Stimulated activated naive CD8-positive, alpha-beta T cell treated with anti-CD3 and anti-CD28 coated beads, Interleukin-15, Interleukin-2, amounts not matched to agents 100 ng/mL and 50 ng/mL, for 24 hours (primary cell): ENCODE results near the gene STAT4.
"Not testable (repeated sequence)": the region's sequence is repeated elsewhere in the genome, so short reads cannot be mapped to it uniquely, and the experiment has no call there.

Experiments
- H3K27ac Mint-ChIP-seq: one replicate; pipeline ENCODE4 v1.8.0; 2021; ENCODE audit warnings: mild to moderate bottlenecking, mixed read lengths
- H3K27me3 Mint-ChIP-seq: one replicate; pipeline ENCODE4 v1.8.0; 2021; ENCODE audit warnings: mixed read lengths
- H3K36me3 Mint-ChIP-seq: one replicate; pipeline ENCODE4 v1.8.0; 2021; ENCODE audit warnings: low read depth, mixed read lengths
- H3K4me1 Mint-ChIP-seq: one replicate; pipeline ENCODE4 v1.8.0; 2021; ENCODE audit warnings: low read depth, mixed read lengths
- H3K4me3 Mint-ChIP-seq: one replicate; pipeline ENCODE4 v1.8.0; 2021; ENCODE audit warnings: mild to moderate bottlenecking, mixed read lengths
- H3K9me3 Mint-ChIP-seq: one replicate; pipeline ENCODE4 v1.8.0; 2021; ENCODE audit warnings: mixed read lengths

The STAT4 gene

DNA sequence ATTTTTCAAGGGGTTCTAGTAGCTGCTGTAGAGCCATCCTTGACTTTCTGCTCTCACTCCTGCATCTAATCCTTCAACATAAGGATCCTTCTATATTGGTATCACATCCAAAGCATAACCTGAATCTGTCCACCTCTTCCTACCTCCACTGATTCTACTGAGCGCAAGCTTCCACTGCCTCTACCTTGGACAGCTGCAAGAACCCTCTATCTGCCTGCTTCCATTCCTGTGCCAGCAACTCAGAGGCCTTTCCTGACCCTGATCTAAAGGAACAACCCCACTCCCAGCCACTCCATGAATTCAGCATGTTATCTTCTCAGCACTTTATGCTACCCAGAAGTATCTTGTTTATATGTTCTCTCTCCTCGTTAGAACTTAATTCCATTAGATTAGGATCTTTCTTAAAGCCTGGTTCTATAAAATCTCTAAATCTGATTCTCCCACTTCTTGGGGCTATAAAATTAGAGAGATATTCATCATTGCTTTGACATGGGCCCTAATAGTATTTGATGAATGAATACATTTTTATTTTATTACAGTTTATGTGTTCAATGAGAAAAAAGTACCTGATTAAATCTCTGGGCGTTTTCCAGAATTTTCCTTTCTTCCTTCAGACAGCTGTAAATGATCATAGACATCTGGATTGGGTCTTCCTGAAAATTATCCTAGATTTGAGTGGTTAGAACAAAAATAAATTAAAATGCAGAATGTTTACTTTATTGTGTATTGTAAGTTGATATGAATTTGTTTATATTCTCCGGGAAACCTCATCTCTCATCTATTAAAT lies 143.6 kb downstream of the STAT4 start:
- Mint-ChIP-seq H3K27ac (peak overlapping the region; percentile 41), H3K4me3 (no peak overlapping the region), H3K36me3 (peaks cover 93% of the 10 kb centered on the region), H3K27me3 (no peaks in the 10 kb centered on the region), H3K4me1 (peaks cover 75% of the 10 kb centered on the region), H3K9me3 (peaks cover 13% of the 10 kb centered on the region)

DNA sequence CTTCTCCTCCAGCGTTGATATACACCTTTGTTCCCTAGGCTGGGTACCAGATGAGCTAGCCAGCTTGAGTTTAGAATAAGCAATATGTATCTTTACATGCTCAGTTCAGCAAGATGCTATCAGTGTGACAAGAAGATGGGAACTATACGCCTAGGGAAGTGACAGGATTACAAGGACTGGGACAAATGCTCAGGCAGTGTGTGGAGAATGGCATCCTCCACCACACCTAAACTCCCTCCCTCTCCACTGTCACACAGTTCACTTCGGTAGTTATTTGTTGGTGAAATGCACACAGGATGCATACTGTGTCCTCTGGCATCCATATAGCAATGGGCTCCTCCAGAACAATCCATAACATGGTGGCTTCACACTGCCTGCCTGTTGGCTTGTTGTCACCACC lies 144.5 kb downstream of the STAT4 start:
- H3K4me3 Mint-ChIP-seq, result no peak overlapping the region
- H3K4me1 Mint-ChIP-seq, result peaks cover 77% of the 10 kb centered on the region
- H3K9me3 Mint-ChIP-seq, result peaks cover 13% of the 10 kb centered on the region
- peaks cover 97% of the 10 kb centered on the region for H3K36me3 Mint-ChIP-seq
- no peak overlapping the region for H3K27ac Mint-ChIP-seq
- H3K27me3 Mint-ChIP-seq, result no peaks in the 10 kb centered on the region

DNA sequence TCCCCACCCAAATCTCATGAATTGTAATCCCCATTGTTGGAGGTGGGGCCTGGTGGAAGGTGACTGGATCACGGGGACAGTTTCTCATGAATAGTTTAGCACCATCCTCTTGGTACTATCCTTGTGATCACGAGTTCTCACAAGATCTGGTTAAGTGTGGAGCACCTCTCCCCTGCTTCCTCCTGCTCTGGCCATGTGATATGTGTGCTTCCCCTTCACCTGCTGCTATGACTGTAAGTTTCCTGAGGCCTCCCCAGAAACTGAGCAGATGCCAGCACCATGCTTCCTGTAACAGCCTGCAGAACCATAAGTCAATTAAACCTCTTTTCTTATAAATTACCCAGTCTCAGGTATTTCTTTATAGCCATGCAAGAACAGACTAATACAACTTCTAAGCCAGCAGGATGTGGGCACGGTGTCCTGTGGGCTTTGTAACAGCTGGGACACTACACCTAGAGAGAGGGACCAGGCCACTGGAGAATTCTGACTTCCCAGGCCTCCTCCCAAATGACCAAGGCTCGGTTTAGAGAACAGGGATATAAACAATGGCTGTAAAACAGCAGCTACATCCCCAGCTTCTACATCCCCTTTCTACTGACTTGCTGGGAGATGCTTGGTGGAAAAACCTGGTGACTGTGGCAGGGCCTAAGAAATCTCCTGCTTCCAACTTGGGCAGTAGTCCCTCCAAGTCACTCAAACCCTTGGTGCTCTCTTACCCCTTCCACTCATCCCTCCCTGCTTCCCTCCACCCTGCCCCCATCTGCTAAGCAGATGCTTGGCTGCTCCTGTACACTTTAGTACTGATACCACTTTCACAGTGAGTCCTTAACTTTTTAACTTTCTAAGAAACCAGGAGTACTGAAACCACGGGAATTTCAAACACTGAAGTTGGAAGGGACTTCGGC lies 147.1 kb downstream of the STAT4 start:
- Mint-ChIP-seq H3K27ac (peak overlapping the region; percentile 61), H3K27me3 (no peaks in the 10 kb centered on the region), H3K4me3 (no peak overlapping the region), H3K36me3 (peaks cover 100% of the 10 kb centered on the region), H3K4me1 (peaks cover 65% of the 10 kb centered on the region), H3K9me3 (peaks cover 13% of the 10 kb centered on the region)

DNA sequence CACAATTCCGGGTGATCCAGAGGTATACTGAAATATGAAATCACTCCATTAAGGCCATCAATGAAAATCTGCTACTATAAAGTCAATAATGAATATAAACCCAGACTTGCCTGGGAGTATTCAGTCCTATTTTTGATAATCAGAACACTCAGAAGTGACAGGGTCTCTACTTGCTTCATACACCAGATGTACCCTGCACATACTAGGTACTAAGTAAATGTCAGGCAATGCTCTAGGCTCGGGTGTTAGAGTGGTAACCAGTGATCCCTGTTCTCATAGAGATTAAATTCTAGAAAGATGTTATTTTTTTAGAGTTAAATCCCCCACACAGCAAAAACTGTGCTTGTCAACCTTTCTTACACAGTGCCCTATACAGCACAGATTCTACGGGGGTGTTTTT lies 149.2 kb downstream of the STAT4 start:
- H3K36me3 Mint-ChIP-seq, result peaks cover 98% of the 10 kb centered on the region
- H3K4me1 Mint-ChIP-seq, result peaks cover 59% of the 10 kb centered on the region
- no peak overlapping the region for H3K4me3 Mint-ChIP-seq
- no peaks in the 10 kb centered on the region for H3K27me3 Mint-ChIP-seq
- peak overlapping the region; percentile 22 for H3K27ac Mint-ChIP-seq
- peaks cover 18% of the 10 kb centered on the region for H3K9me3 Mint-ChIP-seq

DNA sequence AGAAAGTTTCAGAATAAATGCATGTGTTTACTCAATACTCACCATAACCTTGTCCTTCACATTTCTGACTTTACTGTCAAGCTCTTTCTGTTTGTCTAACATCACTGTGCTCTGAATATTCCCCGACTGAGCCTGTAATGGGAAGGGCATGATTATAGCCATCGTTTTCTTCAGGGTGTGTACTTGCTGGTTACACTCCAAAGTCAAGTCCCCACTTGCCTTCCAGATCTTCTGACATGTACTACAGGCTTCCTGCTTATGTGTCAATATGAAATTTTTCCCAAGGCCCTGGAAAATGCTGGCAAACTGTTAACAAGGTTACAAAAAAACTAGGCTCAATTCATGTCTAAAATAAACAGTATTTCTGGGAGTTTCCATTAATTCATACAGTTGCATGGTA lies 149.8 kb downstream of the STAT4 start:
- no peaks in the 10 kb centered on the region for H3K27me3 Mint-ChIP-seq
- H3K27ac Mint-ChIP-seq, result peak overlapping the region; percentile 22
- H3K4me1 Mint-ChIP-seq, result peaks cover 57% of the 10 kb centered on the region
- peaks cover 98% of the 10 kb centered on the region for H3K36me3 Mint-ChIP-seq
- H3K4me3 Mint-ChIP-seq, result no peak overlapping the region
- H3K9me3 Mint-ChIP-seq, result peaks cover 21% of the 10 kb centered on the region

DNA sequence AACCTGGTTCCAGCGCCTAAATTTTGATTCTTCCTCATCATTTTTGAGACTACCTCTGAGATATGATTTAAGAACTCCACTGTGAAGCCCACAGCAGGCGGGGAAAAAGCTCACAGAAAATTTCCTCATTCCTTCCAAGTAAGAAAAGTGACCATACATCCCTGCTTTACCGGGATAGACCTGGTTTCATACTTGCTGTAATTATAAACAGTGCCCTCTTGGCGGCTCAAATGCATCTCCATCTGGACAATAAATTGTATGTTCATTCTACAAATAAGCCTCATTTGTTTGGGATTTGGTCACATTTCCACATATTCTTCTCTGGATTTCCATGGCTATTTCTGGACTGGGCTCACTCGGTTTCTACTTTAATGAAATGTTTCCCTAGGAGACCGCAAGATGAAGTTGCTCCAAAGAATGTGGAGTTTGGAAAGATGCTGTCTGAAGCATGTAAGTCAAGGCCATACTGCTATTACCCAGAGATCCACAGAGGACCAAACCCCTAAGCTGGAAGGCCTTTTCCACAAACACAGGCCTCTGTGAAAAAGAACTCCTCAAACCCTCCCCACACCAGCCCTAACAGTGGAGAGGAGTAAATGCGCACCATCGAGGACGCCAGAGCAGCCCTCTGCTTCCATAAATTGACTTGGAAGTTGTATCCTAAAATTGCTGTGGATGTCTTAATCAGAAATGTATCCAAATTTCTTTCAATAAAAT lies 150.7 kb downstream of the STAT4 start:
- peaks cover 98% of the 10 kb centered on the region for H3K36me3 Mint-ChIP-seq

DNA sequence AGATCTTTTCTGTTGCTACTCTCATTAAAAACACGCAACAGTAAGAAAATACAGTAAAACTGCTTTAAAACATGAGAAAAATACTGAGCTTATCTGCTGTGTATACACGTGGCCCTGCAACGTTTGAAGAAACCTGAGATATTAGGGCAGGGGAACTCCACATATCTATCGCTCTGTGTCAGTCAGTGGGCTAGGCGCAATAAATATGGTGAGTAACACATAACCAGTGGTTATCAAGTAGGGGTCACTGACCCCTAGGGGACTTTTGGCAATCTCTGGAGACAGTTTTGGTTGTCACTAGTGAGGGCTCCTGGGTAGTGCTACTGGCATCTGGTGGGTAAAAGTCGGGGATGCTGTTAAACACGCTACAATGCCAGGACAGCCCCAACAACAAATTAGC lies 151.7 kb downstream of the STAT4 start:
- H3K4me1 Mint-ChIP-seq, result peaks cover 59% of the 10 kb centered on the region

More for the DNA sequence above, 150.7 kb downstream of the STAT4 start:
- no peak overlapping the region for H3K27ac Mint-ChIP-seq
- peaks cover 63% of the 10 kb centered on the region for H3K4me1 Mint-ChIP-seq
- no peak overlapping the region for H3K4me3 Mint-ChIP-seq
- no peaks in the 10 kb centered on the region for H3K27me3 Mint-ChIP-seq
- peaks cover 29% of the 10 kb centered on the region for H3K9me3 Mint-ChIP-seq

DNA sequence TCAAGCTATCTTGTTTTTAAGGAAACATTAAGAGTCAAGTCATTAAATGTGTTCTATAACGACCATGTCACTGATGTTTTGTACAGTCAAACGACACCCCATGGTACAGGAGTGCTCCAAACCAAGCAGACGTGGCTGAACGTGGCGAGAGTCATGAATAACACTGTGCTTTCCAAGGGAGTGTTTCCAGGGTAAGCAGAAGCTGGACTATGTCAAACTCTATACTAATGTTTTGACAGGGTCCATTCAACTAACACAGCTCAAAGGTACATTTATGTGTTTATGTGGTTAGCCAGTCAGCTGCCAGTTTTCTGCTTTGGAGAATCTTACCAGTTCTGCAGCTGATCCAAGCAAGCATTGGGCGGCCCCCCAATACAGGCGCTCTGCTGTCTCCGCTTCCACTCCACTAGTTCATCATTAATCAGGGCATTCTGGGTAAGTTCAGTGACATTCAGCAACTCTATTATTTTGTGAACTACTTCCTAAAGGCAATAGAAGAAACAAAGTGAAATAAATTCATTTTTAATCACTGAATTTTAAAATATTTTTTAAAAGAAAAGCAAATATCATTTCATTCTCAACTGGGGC lies 153.2 kb downstream of the STAT4 start:
- H3K27me3 Mint-ChIP-seq, result no peaks in the 10 kb centered on the region
- peaks cover 61% of the 10 kb centered on the region for H3K4me1 Mint-ChIP-seq
- peaks cover 21% of the 10 kb centered on the region for H3K9me3 Mint-ChIP-seq
- no peak overlapping the region for H3K4me3 Mint-ChIP-seq
- peaks cover 95% of the 10 kb centered on the region for H3K36me3 Mint-ChIP-seq
- H3K27ac Mint-ChIP-seq, result peak overlapping the region; percentile 27

More for the DNA sequence above, 151.7 kb downstream of the STAT4 start:
- Mint-ChIP-seq H3K4me3 (no peak overlapping the region), H3K9me3 (peaks cover 25% of the 10 kb centered on the region), H3K27me3 (no peaks in the 10 kb centered on the region), H3K36me3 (peaks cover 97% of the 10 kb centered on the region), H3K27ac (peak overlapping the region; percentile 36)

DNA sequence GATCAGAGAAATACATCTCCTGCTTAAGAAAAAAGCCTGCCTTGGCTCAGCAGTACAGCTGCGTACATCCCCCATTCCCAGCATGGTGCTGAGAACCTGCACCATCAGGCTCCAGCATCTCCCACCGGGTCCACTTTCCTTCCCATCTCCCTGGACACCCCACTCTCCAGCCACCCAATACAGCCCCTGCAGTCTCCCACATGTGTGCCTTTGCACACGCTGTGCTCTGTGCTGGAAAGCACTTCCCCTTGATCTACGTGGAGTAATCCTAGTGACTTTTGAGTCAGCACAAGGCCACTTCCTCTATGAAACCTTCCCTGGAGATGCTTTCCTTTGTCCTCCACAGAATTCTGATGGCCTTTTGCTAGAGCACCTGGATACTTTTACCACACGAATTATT lies 153.8 kb downstream of the STAT4 start:
- Mint-ChIP-seq H3K27me3 (no peaks in the 10 kb centered on the region), H3K4me1 (peaks cover 57% of the 10 kb centered on the region), H3K9me3 (peaks cover 21% of the 10 kb centered on the region), H3K4me3 (no peak overlapping the region), H3K36me3 (peaks cover 95% of the 10 kb centered on the region), H3K27ac (peak overlapping the region; percentile 27)

DNA sequence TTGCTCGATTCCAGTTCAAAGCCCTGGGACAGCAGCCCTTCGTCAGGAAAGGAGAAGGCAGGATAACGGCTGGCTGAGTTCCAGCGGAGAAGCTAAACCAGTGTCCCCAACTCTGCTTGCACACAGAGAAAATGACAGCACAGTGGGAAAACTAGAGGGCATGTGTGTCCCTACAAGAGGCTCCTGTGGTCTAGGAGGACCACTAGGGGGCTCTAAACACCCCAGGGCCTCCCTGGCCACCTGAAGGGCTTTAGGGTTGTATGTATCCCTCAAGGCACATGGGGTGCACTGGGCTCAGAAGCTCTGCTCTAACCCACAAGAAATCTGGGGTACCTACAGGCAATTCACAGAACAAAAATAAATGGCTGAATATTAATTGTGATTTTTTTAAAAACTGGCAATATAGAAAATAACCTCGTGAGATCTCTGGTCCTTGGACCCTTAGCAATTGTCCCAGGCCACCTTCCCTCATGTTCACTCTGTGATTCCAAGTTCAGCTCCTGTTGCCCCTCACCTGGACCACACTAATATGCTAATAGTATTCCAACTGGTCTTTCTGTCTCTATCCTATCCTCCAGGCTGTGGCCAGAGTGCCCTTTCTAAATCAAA lies 154.4 kb downstream of the STAT4 start:
- no peak overlapping the region for H3K4me3 Mint-ChIP-seq
- H3K27me3 Mint-ChIP-seq, result no peaks in the 10 kb centered on the region
- H3K36me3 Mint-ChIP-seq, result peaks cover 95% of the 10 kb centered on the region
- H3K27ac Mint-ChIP-seq, result peak overlapping the region; percentile 27
- H3K4me1 Mint-ChIP-seq, result peaks cover 54% of the 10 kb centered on the region
- H3K9me3 Mint-ChIP-seq, result peaks cover 21% of the 10 kb centered on the region

DNA sequence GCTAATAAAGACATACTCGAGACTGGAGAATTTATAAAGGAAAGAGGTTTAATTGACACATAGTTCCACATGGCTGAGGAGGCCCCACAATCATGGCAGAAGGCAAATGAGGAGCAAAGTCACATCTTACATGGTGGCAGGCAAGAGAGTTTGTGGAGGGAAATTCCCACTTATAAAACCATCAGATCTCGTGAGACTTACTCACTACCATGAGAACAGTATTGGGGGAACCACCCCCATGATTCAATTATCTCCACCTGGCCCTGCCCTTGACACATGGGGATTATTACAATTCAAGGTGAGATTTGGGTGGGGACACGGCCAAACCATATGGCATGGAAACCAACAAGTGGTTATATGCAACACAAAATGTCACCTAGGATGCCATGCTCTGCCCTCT lies 155.5 kb downstream of the STAT4 start:
- peak overlapping the region; percentile 56 for H3K27ac Mint-ChIP-seq
- H3K36me3 Mint-ChIP-seq, result peaks cover 95% of the 10 kb centered on the region
- not testable (repeated sequence) for H3K4me3 Mint-ChIP-seq, H3K27me3 Mint-ChIP-seq
- peaks cover 49% of the 10 kb centered on the region for H3K4me1 Mint-ChIP-seq
- H3K9me3 Mint-ChIP-seq, result peaks cover 21% of the 10 kb centered on the region

DNA sequence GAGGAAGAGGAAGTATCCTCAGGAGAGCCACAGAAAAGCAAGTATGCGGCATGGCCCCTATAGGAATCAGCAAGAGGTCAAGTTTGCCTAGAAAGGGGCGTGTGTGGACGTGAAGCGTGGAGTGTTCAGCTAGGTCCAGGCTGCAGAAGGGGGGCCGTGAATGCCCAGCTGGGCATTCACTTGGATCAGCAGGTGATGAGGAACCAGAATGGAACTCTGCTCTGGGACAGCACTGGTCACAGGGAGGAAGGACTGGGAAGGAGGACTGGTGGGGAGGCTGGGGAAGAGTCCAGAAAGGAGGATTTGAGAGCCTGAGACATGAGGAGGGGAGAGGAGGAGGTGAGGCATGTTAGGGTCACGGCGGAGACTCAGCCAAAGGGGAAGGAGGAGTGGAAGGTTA lies 156.6 kb downstream of the STAT4 start:
- H3K4me3 Mint-ChIP-seq, result no peak overlapping the region
- peaks cover 21% of the 10 kb centered on the region for H3K9me3 Mint-ChIP-seq
- H3K36me3 Mint-ChIP-seq, result peaks cover 95% of the 10 kb centered on the region
- no peaks in the 10 kb centered on the region for H3K27me3 Mint-ChIP-seq
- peaks cover 47% of the 10 kb centered on the region for H3K4me1 Mint-ChIP-seq
- H3K27ac Mint-ChIP-seq, result peak overlapping the region; percentile 71

DNA sequence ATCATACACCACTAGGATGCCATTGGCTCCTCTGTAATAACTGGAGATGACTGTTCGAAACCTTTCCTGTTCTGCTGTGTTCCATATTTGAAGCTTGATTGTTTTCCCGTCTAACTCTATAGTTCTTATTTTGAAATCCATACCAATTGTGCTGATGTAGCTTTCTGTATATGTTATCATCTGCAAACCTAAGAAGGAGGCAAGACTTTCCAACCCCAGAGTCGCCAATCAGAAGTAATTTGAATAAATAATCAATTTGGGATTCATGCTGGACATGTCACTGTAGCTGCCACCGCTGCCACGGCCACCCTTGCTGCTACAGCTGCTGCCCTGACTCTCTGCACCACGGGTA lies 157.5 kb downstream of the STAT4 start:
- H3K27ac Mint-ChIP-seq, result peak overlapping the region; percentile 56
- peaks cover 21% of the 10 kb centered on the region for H3K9me3 Mint-ChIP-seq
- H3K36me3 Mint-ChIP-seq, result peaks cover 97% of the 10 kb centered on the region
- peaks cover 46% of the 10 kb centered on the region for H3K4me1 Mint-ChIP-seq
- H3K4me3 Mint-ChIP-seq, result no peak overlapping the region
- H3K27me3 Mint-ChIP-seq, result no peaks in the 10 kb centered on the region

DNA sequence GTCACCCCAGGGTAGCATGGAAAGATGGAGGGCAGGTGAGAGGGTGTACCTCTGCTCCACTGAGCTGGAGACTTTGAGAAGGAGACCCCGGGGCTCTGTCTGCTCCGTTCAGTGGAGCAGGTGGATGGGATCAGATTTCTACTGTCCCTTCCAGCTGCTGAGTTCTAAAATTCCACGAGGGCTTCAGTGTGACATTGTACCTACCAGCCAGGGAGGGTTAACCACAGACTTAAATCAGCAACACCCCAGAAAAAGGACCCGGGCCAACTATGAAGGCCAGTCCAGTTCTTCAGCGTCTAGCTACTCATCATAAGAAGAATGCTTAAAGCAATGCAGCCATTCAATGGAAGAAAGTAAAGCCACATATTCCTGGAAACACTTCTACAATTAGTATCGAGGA lies 160.7 kb downstream of the STAT4 start:
- Mint-ChIP-seq H3K36me3 (peaks cover 94% of the 10 kb centered on the region), H3K4me3 (no peak overlapping the region)

More for the DNA sequence above, 160.7 kb downstream of the STAT4 start:
- peaks cover 41% of the 10 kb centered on the region for H3K4me1 Mint-ChIP-seq
- H3K9me3 Mint-ChIP-seq, result peaks cover 4% of the 10 kb centered on the region
- no peaks in the 10 kb centered on the region for H3K27me3 Mint-ChIP-seq
- H3K27ac Mint-ChIP-seq, result no peak overlapping the region
